Esophagus muscularis mucosa (tissue), 4 donors: ENCODE measurements around the gene CD22. TPM values are rescaled to one million over a fixed set of nuclear protein-coding genes. Genes with fewer than 3 reads are reported as not detected.

Source experiments
- DNase-seq: peaks from one replicate; pipeline ENCODE4 v3.0.0-alpha.2; 2017; ENCODE audit errors: extremely low spot score
- H3K27ac ChIP-seq, 4 donors: fragments of 200-600 bp; sonication (generic); replicated peaks in 1 of 4; 1 replicate in 3 of 4; 2 replicates in 1 of 4; pipeline ENCODE4 v1.5.1; 2016 to 2019; ENCODE audit warnings: mild to moderate bottlenecking in 1 of 4
- H3K27me3 ChIP-seq, 4 donors: fragments of 200-600 bp; sonication (generic); one replicate each; pipeline versions ENCODE4 v1.5.1 to v1.6.0; 2016 to 2019
- H3K36me3 ChIP-seq, 4 donors: fragments of 200-600 bp; sonication (generic); one replicate each; pipeline ENCODE4 v1.5.1; 2016 to 2019
- H3K4me1 ChIP-seq, 4 donors: fragments of 200-600 bp; sonication (generic); one replicate each; pipeline ENCODE4 v1.5.1; 2016 to 2019
- H3K4me3 ChIP-seq, 4 donors: fragments of 200-600 bp; sonication (generic); 1 replicate in 2 of 4; 2 replicates in 2 of 4; pipeline ENCODE4 v1.5.1; 2016 to 2019; ENCODE audit warnings: mild to moderate bottlenecking in 4 of 4, moderate library complexity in 1 of 4
- H3K9me3 ChIP-seq, 4 donors: fragments of 200-600 bp; sonication (generic); 1 replicate in 3 of 4; 2 replicates in 1 of 4; pipeline ENCODE4 v1.5.1; 2016 to 2019
- EP300 ChIP-seq: sonication (generic); formaldehyde crosslinking; IDR thresholded peaks from one replicate; pipeline ENCODE4 v1.6.1; 2017; ENCODE audit warnings: antibody characterized with exemption
- POLR2A ChIP-seq: fragments of 450-650 bp; IDR thresholded peaks from one replicate; pipeline ENCODE4 v1.6.1; 2017; ENCODE audit warnings: antibody characterized with exemption, moderate library complexity, mild to moderate bottlenecking, low read depth
- POLR2AphosphoS5 ChIP-seq, 2 donors: sonication (generic); formaldehyde crosslinking; IDR thresholded peaks; one replicate each; pipeline ENCODE4 v1.6.1; 2017; ENCODE audit warnings: antibody characterized with exemption in 2 of 2
- WGBS: methylation state at CpG from one replicate; pipeline ENCODE4 v1.1.5; 2018; 5-methylcytosine and 5-hydroxymethylcytosine counted together
- intact Hi-C: fragments of 100-400 bp; cut with DNase I; formaldehyde crosslinking; loops from one replicate; pipeline ENCODE4 v1.15.1; 2023
- total RNA-seq, 4 donors: library from RNA; depleted of rRNA; stranded (reverse); fragments of >200 nt; gene quantifications; one replicate each; pipeline versions ENCODE4 v1.1.0 to v1.2.1, GENCODE V29; 2016
- TF ChIP-seq, protein P1 (sequence below), 3 experiments: fragments of 200-600 bp in 2 of 3; fragments of 450-650 bp in 1 of 3; sonication (generic) in 2 of 3; IDR thresholded peaks; one replicate each; pipeline ENCODE4 v1.5.1; 2017 to 2019; ENCODE audit warnings: antibody characterized with exemption in 3 of 3, mild to moderate bottlenecking in 2 of 3, moderate library complexity in 1 of 3

The CD22 gene
- total RNA-seq, 4 donors from 2014 or later = 2.3 to 12.5 (median 3.7) TPM

DNA sequence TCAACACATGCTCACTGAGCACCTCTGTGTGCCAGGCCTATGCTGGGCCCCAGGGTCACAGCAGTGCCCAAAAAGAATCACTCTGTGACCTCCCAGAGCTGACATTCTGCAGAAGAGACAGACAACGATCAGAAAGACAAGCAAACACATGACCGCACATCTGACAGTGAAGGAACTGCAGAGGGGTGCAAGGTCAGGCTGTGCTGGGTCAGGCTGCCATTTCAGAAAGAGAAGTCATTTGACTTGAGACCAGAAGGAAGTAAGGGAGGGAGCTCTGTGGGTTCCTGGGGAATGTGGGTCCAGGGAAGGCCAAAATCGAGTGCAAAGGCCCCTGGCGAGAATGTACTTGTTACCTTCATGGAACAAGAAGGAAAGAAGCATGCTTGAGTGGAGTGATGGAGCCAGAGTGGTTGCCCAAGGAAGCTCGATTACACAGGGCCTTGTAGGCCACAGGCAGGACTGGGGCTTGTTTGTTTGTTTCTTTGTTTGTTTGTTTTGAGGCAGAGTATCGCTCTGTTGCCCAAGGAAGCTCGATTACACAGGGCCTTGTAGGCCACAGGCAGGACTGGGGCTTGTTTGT, 11.4 kb upstream of the CD22 start:
- intact Hi-C loops = no loop called here
- 71% methylated on average over 7 of the region's 7 CpGs for WGBS
- DNase-seq = no peak
- H3K4me1 ChIP-seq = peaks cover 0 to 8% (median 0%) of the 10 kb centered on the region in 4 donors
- H3K9me3 ChIP-seq = peaks cover 0 to 10% (median 5%) of the 10 kb centered on the region in 4 donors
- TF ChIP-seq EP300 = no peak
- no peak for TF ChIP-seq POLR2AphosphoS5 (IDR thresholded peaks at IDR 0.05)
- TF ChIP-seq, protein P1, sequence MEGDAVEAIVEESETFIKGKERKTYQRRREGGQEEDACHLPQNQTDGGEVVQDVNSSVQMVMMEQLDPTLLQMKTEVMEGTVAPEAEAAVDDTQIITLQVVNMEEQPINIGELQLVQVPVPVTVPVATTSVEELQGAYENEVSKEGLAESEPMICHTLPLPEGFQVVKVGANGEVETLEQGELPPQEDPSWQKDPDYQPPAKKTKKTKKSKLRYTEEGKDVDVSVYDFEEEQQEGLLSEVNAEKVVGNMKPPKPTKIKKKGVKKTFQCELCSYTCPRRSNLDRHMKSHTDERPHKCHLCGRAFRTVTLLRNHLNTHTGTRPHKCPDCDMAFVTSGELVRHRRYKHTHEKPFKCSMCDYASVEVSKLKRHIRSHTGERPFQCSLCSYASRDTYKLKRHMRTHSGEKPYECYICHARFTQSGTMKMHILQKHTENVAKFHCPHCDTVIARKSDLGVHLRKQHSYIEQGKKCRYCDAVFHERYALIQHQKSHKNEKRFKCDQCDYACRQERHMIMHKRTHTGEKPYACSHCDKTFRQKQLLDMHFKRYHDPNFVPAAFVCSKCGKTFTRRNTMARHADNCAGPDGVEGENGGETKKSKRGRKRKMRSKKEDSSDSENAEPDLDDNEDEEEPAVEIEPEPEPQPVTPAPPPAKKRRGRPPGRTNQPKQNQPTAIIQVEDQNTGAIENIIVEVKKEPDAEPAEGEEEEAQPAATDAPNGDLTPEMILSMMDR (IDR thresholded peaks at IDR 0.05) = no peak
- no peak for TF ChIP-seq POLR2A
- no peak overlapping the region for H3K4me3 ChIP-seq
- peaks cover 0 to 42% (median 0%) of the 10 kb centered on the region in 4 donors for H3K27me3 ChIP-seq
- no peak overlapping the region for H3K27ac ChIP-seq
- no peaks in the 10 kb centered on the region for H3K36me3 ChIP-seq

DNA sequence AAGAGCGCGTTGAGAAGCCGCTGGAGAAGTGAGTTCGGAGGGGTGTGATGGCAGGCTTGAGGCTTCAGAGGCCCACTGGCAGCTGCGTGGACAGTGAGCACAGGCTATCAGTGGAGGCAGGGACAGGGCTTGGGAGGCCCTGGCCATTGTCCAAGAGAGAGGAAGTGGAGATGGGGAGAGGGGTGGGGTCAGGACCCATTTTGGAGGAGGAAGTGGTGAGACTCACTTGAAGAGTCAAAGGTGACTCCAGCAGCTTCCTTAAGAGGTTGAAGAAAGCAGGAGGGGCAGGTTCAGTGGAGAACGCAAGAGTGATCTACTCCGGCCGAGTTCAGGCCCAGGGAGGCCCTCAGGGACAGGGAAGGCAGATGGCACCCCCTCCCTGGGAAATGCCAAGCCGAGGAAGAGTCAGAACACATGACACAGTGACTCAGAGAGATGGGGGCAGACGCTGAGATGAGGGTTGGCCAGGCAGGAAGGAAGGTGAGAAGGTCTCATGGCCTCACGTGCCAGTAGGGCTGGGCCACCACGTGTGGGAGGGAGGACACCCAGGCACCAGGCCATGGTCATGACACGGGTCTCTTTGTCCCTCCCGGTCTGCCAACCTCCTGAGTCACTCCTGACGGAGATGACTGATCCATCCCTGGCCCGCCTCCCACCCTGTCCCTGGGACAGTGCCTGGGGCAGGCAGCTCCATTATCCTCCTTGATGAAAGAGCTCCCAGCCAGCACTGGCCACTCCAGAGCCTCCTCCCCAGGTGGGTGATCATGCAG, 10.1 kb upstream of the CD22 start:
- TF ChIP-seq, protein P1 (IDR thresholded peaks at IDR 0.05) = no peak
- TF ChIP-seq POLR2AphosphoS5 (IDR thresholded peaks at IDR 0.05) = peak in 1 of 2 donors; percentile 54
- no peaks in the 10 kb centered on the region for H3K36me3 ChIP-seq
- peaks cover 0 to 33% (median 0%) of the 10 kb centered on the region in 4 donors for H3K27me3 ChIP-seq
- intact Hi-C loops = no loop called here
- H3K4me1 ChIP-seq = peaks cover 0 to 8% (median 0%) of the 10 kb centered on the region in 4 donors
- WGBS = 60% methylated on average over 13 of the region's 16 CpGs
- peak overlapping the region in 2 of 4 donors; percentile 40 to 42 for H3K27ac ChIP-seq
- DNase-seq = no peak
- H3K9me3 ChIP-seq = peaks cover 0 to 10% (median 5%) of the 10 kb centered on the region in 4 donors
- H3K4me3 ChIP-seq = no peak overlapping the region

DNA sequence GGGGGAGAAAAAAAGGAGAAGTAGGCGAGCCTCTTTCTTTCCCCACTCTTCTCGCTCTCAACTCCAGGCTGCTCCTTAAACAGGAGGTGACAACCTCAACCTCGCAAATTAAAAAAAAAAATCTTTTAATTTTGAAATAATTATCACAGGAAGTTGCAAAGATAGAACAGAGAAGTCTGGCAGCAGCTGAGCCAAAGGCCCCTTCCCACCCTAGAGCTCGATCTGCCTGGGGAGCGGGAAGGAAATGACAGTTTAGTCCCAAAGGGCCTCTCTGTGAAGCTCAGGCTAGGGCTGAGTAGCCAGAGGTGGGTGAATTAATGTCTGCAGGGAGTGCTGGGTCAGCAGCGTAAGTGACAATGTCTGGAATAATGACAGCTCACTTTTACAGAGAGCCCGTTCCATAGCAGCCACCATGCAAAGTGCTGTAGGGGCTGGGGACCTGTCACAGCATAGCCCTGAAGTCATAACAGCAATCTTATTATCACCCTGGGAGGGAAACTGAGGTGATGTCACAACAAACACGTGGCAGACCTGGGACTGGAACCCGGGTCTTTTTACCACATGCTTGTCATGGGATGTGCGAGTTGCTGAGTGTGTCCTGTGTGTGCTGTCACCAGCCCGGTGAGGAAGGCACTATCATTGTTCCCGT, 8.8 kb upstream of the CD22 start:
- TF ChIP-seq, protein P1 (IDR thresholded peaks at IDR 0.05) = no peak
- TF ChIP-seq POLR2AphosphoS5 (IDR thresholded peaks at IDR 0.05) = no peak
- TF ChIP-seq POLR2A = no peak
- no peak for TF ChIP-seq EP300
- H3K4me1 ChIP-seq = peaks cover 0 to 8% (median 0%) of the 10 kb centered on the region in 4 donors
- H3K9me3 ChIP-seq = peaks cover 0 to 10% (median 5%) of the 10 kb centered on the region in 4 donors
- 63% methylated on average over 12 of the region's 12 CpGs for WGBS
- DNase-seq = no peak
- no peaks in the 10 kb centered on the region for H3K36me3 ChIP-seq
- intact Hi-C loops = no loop called here
- H3K27me3 ChIP-seq = peaks cover 0 to 29% (median 0%) of the 10 kb centered on the region in 4 donors
- H3K27ac ChIP-seq = no peak overlapping the region
- H3K4me3 ChIP-seq = no peak overlapping the region

DNA sequence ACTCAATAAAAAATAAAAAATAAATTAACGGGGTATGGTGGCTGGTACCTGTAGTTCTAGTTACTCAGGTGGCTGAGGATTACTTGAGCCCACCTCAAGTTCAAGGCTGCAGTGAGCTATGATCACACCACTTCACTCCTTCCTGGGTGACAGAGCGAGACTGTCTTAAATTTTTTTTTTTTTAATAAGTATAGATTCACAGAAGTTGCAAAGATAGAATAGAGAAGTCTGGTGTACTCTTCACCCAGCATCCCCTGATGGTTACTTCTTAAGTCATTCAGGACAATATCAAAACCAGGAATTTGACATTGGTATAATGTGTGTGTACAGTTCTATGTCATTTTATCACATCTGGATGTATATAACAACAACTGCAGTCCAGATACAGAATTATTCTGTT, 7.7 kb upstream of the CD22 start:
- Histone ChIP-seq H3K4me1 (peaks cover 0 to 8% (median 0%) of the 10 kb centered on the region in 4 donors), H3K4me3 (no peak overlapping the region), H3K27ac (no peak overlapping the region), H3K9me3 (peaks cover 0 to 10% (median 5%) of the 10 kb centered on the region in 4 donors), H3K36me3 (no peaks in the 10 kb centered on the region), H3K27me3 (peaks cover 0 to 20% (median 0%) of the 10 kb centered on the region in 4 donors)
- DNase-seq = no peak
- TF ChIP-seq EP300 (no peak), POLR2A (no peak), POLR2AphosphoS5 (IDR thresholded peaks at IDR 0.05) (no peak)
- TF ChIP-seq, protein P1 (IDR thresholded peaks at IDR 0.05) = no peak
- intact Hi-C loops = no loop called here
- WGBS = 86% methylated on average over 2 of the region's 2 CpGs
